HG02884 (cell line): ENCODE measurements around the gene YPEL2.

Source experiments
- ATAC-seq: cut with Tn5 transposase; IDR thresholded peaks from one replicate; pipeline ENCODE4 v1.9.1; 2021; ENCODE audit warnings: mild to moderate bottlenecking, moderate library complexity; ENCODE audit not compliant: unreplicated experiment

YPEL2 gene

DNA sequence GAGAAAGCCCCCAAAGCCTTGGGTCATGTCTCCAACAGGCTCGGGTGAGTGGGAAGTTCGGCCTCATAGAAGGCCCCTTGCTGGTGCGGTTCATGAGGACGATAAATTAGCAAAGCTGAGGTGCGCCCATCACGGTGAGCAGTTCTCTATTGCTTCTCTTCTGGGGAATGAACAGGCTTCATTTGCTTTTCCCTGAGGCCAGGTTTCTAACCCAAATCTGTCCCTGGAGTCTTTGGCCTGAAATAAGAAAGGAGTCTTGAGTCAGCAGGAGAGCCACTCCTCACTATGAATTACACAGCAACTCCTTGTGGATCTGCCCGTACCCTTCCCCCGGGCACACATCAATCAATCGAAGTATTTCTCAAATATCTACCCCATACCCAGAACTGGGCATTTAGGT lies 94.6 kb downstream of the YPEL2 start:
- no peak for ATAC-seq

DNA sequence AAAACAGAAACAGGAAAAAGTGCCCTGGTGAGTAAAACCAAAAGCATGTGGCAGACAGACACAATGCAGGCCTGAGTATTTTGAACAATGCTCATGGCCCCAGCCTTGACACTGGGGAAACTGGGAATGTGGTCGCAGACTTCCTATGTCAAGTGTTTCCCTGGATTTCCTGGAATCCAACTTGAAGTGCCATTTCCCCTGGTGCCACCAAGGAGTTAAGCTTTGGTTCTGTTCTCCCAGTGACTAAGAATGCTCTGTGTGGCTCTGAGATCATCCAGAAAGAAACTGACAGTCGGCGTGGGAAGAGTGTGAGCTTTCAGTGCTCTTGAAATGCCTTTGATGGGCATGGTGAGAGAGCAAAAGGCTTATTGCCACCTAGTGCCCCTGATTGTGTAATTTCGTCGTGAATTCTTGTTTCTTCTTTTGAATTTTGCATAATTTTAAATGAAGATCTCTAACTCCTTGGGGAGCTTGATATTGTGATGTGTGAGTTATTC lies 96.0 kb downstream of the YPEL2 start:
- no peak for ATAC-seq

DNA sequence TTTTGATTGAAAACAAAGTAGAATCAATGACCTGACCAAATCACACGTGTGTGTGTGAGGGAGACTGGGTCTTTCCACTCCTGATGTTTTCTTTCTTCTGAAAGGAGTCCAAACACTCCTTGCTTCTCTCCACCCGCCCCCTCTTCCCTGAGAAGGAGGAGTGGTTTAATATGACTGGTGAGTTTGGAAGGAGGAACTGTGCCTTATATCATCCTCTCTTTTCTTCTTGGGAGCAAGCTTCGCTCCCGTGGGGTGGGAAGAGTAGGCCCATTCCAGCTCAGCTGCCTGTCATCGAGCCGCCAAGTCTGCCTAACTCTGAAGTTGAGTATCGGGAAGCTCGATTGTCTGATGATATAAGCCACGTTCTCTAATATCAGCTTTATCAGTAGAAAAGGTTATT lies 96.5 kb downstream of the YPEL2 start:
- no peak for ATAC-seq

DNA sequence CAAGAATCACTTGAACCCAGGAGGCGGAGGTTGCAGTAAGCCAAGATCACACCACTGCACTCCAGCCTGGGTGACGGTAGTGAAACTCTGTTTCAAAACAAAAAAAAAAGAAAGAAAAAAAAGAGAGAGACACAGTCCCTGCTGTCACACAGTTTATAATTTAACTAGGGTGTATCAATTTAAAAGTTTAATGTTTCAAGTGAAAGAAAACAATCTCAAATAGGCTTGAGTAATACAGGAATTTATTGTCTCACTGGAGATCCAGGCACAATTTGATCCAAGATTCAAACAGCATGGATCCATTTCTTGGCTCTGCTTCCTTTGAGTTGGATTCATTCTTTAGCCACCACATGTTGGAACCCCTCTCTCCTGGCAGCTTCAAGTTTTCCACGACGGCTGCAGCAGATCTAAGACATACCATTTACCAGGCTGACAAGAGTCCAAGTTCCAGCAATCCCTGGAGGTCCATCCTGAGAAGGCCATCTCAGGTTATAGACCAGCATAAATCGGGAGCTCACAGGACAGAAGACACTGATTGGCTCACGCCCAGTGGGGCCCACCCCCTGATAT lies 97.5 kb downstream of the YPEL2 start:
- no peak for ATAC-seq

DNA sequence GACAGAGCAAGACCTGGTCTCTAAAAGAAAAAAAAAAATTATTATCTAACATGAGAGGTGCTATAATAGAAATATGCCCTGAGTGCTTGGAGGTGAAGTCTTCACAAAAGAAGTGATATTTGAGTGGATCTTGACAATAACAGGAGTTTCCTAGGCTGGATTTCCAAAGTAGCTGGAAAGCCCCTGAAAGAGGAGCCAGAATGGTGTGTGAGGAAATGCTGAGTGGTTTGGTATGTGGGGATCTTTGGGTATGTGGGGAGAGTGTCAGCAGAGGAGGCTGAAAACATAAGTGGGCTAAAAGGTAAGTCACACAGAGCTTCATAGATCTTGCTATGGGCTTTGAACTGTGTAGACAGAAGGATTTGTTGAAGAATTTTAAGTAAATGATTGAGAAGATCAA lies 100.1 kb downstream of the YPEL2 start:
- ATAC-seq: no peak

DNA sequence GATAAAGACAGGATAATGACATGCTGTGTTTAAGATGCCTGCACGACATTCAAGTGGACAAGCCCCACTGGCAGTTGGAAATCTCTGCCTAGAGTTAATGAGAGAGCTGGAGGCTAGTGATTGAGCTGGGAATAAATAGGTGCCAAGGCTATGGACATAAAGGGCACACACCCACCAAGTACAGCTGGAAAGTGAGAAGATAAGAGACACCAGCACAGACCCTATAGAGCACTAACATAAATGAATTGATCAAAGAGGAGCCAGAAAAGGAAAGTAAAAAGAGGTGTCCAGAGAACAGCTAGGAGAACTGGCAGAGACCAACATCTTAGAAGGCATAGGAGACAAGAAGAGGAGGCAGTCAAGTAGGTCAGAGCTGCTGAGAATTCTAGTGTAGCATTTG lies 101.2 kb downstream of the YPEL2 start:
- ATAC-seq: no peak

DNA sequence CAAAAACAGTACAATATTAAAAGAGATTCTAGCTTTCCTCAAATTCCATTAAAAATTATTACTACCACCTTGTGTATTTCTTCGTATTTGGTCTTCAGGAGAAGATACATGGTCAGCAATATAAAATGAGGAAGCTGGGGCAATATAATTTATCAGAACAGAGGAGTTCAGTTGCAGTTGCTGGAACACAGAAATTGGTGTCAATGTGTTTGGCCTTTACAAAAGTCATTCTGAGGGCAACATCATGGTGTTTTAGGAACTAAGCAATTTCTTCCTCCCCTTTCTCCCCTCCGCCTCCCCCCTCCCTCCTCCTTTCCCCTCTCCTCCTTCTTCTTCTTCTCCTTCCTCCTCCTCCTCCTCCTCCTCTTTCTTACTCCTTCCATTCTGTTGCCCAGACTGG lies 102.1 kb downstream of the YPEL2 start:
- ATAC-seq: no peak

DNA sequence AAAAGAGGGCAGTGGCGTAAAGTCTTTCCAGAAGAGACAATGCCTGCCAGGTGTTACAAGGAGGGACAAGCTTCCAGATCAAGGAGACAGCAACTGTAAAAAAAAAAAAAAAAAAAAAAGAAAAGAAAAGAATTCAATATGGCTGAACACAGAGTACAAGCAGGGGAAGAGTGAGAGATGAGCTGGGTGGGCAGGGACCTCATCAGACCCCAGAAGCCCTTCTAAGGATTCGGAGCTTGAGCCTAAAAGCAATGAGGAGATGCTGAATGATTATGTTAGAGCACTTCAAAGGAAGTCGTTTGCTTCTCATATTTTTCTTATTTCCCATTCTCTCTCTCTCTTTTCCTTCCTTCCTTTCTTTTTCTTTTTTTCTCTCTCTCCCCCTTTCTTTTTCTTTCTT lies 103.0 kb downstream of the YPEL2 start:
- no peak for ATAC-seq

DNA sequence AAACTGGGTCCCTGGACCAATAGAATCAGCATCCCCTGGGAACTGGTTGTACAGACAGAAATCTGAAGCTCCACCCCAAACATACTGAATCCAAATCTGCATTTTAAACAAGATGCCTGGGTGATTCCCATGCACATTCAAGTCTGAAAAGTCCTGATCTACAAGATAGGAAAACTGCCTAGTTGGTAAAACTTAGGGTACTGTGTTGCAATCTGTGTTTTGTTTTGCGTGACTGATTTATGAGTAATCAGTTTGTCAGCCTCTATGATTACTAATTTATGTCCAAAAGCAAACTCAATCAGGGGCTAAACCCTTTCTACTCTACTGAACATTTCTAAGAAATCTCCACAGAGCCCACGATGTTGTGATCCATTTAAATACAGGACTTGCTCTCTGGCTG lies 103.8 kb downstream of the YPEL2 start:
- ATAC-seq: no peak

DNA sequence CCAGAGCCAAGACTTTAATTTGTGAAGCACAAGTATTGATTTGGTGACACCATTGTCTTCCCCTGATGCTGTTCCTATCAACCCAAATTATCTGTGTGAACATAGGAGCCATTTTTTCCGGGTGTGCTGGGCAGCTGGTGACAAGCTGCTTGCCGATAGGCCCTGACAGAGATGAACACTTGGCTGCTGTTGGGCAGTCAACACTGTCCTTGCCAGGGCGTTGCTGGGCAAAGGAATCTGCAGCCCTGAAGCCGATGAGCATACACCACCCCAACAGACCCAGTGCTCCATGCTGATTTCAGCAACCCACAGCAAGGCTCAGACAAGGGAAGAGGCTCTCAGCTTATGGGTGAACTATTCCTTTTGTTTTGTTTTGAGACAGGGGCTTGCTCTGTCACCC lies 105.4 kb downstream of the YPEL2 start:
- ATAC-seq: no peak

DNA sequence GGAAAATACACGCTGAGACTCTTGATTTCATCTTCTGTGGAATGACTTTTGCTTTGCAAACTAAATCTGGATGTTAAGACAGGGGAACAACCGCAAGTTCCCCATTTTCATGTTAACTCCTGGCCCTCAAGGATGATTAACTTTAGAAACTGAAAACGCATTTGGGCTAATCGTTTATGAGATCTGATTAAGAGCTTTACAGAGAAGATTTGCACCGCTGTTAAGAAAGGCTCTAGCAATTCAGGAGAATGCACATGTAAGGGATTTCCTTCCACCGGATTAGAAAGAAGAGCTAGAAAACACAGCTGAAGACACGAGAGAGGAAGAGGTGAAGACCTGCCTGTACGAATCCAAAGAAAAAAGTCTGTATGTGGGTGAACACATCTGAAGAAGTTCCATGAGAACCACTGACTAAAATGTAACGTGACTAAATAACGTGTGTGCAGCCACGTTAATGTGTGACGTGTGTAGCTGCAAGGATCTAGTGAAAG lies 106.4 kb downstream of the YPEL2 start:
- ATAC-seq: no peak

DNA sequence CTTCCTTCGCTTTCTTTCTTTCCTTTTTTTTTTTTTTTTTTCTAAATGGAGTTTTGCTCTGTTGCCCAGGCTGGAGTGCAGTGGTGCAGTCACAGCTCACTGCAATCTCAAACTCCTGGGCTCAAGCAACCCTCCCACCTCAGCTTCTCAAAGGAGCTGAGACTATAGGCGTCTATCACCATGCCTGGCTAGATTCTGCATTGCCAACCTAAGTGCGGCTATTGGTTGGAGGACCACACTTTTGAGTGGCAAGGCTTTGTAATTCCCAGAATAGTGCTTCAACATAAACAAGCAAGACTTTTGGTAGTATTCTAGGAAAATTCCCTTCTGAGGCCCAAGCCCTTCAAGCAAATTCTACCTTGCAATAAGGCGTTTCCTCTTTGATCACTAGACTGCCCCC lies 107.8 kb downstream of the YPEL2 start:
- no peak for ATAC-seq

DNA sequence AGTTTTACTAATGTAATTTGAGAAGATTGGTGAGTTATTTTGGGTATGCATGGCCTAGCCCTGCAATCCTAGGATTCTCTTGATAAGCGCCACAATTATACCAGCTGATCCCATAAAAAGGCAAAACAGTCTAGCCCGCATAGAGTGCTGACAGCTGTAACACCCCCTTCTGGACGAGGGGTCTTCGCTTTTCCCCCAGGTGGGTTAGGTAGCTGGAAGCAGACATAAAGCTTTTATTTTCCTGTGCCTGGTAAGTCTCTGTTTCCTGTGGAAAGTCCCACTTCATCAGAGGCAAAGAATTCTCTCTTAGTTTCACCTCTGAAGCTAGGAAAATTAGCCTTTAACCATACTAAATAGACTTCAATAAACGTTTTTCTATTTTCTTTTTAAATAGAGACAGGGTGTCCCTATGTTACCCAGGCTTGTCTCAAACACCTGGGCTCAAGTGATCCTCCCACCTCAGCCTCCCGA lies 108.3 kb downstream of the YPEL2 start:
- ATAC-seq: no peak

DNA sequence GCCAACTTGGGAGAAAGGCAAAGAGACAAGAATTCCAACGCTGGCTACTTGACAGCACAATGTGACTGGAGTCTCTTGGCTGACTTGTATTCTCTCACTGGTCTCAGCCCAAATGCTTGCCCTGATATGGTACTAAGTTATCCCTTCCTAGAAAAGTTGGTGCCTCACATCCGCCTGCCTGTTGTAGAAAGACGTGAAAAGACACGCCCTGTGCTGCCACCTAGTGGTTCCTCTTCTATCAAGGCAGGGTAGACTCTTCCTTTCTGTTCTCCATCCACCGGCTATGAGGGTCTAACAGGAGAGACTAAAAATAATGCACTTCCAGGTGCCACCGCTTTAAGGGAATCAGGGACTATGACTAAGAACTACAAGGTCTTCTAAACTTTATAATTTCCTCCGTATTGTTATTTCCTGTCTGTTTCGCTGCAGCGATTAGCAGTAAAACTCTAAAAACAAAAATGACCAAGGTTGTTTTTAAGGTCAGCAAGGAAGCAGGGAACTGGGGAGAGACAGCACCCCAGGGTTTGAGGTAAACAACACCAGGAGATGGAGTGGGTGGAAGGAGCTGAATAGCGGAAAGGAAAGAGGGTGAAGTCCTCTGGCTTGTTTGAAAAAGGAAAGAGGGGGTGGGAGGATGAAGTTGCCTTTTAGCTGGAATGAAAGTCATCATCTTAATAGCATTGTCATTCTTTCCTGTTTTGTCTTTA lies 109.5 kb downstream of the YPEL2 start:
- ATAC-seq: no peak

DNA sequence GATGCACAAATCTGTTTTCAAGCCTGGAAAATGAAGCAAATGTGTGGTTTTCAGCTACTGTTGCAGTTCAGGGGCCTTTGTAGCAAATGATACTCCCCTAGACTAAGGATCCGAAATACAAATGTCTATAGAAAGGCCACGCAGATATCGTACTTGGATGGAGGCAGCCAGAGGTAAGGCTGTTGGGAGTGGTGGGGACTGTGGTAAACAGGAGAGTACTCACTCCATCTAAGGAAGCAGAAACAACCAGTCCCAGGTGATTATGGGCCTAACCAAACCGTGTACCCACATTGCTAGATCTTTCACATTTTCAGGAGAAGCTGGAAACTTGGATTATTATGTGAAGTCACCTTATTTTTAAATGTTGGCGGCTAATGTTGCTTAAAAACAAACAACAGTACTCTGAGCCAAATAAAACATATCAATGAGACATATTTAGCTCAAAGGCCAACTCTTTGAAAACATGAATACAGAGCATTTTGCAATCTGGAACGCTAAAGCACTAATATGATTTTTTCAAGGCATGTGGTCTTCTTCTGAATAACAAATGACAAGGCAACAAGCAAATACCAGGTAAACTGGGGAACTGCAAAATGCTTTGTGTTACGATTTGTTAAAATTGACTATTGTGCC lies 110.1 kb downstream of the YPEL2 start:
- no peak for ATAC-seq

DNA sequence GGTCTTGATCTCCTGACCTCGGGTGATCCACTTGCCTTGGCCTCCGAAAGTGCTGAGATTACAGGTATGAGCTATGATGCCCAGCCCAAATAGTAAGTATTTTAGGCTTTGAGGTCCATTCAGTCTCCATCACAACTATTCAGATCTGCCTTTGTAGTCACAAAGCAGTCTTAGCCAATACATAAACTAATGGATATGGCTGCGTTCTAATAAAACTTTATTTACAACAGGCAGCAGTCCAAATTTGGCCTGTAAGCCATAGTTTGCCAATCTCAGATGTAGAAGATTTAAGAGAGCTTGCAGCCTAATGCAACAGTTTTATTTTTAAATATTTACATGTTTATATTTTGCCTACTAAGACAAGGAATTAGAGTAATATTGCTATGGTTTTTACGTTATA lies 111.7 kb downstream of the YPEL2 start:
- no peak for ATAC-seq
